ENCODE data around the gene CDKN2AIPNL. TPM values are rescaled to one million over a fixed set of nuclear protein-coding genes. Genes with fewer than 3 reads are reported as not detected.

The CDKN2AIPNL gene
- total RNA-seq, 1 donor = 17.4 TPM

- Histone ChIP-seq H3K36me3 (ENCODE audit: insufficient read depth, low read length) (no peaks in the 10 kb centered on the region), H3K4me2 (ENCODE audit: insufficient read depth, low read length) (peak overlapping the region; percentile 97), H2AFZ (ENCODE audit: low read length) (peak overlapping the region; percentile 80), H3K4me1 (ENCODE audit: insufficient read depth, low read length) (peaks cover 9% of the 10 kb centered on the region), H3K79me2 (ENCODE audit: insufficient read depth, low read length) (peaks cover 31% of the 10 kb centered on the region), H3K4me3 (ENCODE audit: insufficient read depth, low read length) (peak overlapping the region; percentile 93), H3K27ac (ENCODE audit: low read depth, low read length) (peak overlapping the region; percentile 77), H4K20me1 (ENCODE audit: insufficient read depth, low read length) (no peaks in the 10 kb centered on the region), H3K27me3 (ENCODE audit: insufficient read depth, low read length) (no peaks in the 10 kb centered on the region), H3K9me3 (ENCODE audit: low read depth, low read length) (no peaks in the 10 kb centered on the region)
- no peak for DNase-seq (ENCODE audit: insufficient read length, low spot score, missing footprints)
- TF ChIP-seq, protein P1, sequence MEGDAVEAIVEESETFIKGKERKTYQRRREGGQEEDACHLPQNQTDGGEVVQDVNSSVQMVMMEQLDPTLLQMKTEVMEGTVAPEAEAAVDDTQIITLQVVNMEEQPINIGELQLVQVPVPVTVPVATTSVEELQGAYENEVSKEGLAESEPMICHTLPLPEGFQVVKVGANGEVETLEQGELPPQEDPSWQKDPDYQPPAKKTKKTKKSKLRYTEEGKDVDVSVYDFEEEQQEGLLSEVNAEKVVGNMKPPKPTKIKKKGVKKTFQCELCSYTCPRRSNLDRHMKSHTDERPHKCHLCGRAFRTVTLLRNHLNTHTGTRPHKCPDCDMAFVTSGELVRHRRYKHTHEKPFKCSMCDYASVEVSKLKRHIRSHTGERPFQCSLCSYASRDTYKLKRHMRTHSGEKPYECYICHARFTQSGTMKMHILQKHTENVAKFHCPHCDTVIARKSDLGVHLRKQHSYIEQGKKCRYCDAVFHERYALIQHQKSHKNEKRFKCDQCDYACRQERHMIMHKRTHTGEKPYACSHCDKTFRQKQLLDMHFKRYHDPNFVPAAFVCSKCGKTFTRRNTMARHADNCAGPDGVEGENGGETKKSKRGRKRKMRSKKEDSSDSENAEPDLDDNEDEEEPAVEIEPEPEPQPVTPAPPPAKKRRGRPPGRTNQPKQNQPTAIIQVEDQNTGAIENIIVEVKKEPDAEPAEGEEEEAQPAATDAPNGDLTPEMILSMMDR (IDR thresholded peaks at IDR 0.05; ENCODE audit: extremely low read depth, low read depth, low read length) = no peak
These were observed 494 bp downstream of the CDKN2AIPNL start for GRCh38 chr5:134411228-134411545.

GRCh38 chr5:134410822-134411221 is 859 bp downstream of the CDKN2AIPNL start:
- H2AFZ ChIP-seq (ENCODE audit: low read length) = no peak overlapping the region
- H3K27ac ChIP-seq (ENCODE audit: low read depth, low read length) = peak overlapping the region; percentile 77
- no peak for DNase-seq (ENCODE audit: insufficient read length, low spot score, missing footprints)
- no peaks in the 10 kb centered on the region for H3K9me3 ChIP-seq (ENCODE audit: low read depth, low read length)
- peaks cover 4% of the 10 kb centered on the region for H3K36me3 ChIP-seq (ENCODE audit: insufficient read depth, low read length)
- H3K4me2 ChIP-seq (ENCODE audit: insufficient read depth, low read length) = peak overlapping the region; percentile 97
- H4K20me1 ChIP-seq (ENCODE audit: insufficient read depth, low read length) = no peaks in the 10 kb centered on the region
- TF ChIP-seq, protein P1 (IDR thresholded peaks at IDR 0.05; ENCODE audit: extremely low read depth, low read depth, low read length) = no peak
- no peaks in the 10 kb centered on the region for H3K27me3 ChIP-seq (ENCODE audit: insufficient read depth, low read length)
- H3K4me3 ChIP-seq (ENCODE audit: insufficient read depth, low read length) = peak overlapping the region; percentile 93
- H3K4me1 ChIP-seq (ENCODE audit: insufficient read depth, low read length) = peaks cover 9% of the 10 kb centered on the region
- peaks cover 31% of the 10 kb centered on the region for H3K79me2 ChIP-seq (ENCODE audit: insufficient read depth, low read length)

GRCh38 chr5:134409321-134409720 is 2.4 kb downstream of the CDKN2AIPNL start:
- Histone ChIP-seq H2AFZ (ENCODE audit: low read length) (no peak overlapping the region), H3K27me3 (ENCODE audit: insufficient read depth, low read length) (no peaks in the 10 kb centered on the region), H3K4me1 (ENCODE audit: insufficient read depth, low read length) (peaks cover 9% of the 10 kb centered on the region), H4K20me1 (ENCODE audit: insufficient read depth, low read length) (no peaks in the 10 kb centered on the region), H3K4me2 (ENCODE audit: insufficient read depth, low read length) (no peak overlapping the region), H3K9me3 (ENCODE audit: low read depth, low read length) (no peaks in the 10 kb centered on the region), H3K27ac (ENCODE audit: low read depth, low read length) (no peak overlapping the region), H3K4me3 (ENCODE audit: insufficient read depth, low read length) (no peak overlapping the region), H3K79me2 (ENCODE audit: insufficient read depth, low read length) (peaks cover 31% of the 10 kb centered on the region), H3K36me3 (ENCODE audit: insufficient read depth, low read length) (peaks cover 6% of the 10 kb centered on the region)
- DNase-seq (ENCODE audit: insufficient read length, low spot score, missing footprints) = no peak
- TF ChIP-seq, protein P1 (IDR thresholded peaks at IDR 0.05; ENCODE audit: extremely low read depth, low read depth, low read length) = no peak

- Histone ChIP-seq H4K20me1 (ENCODE audit: insufficient read depth, low read length) (no peaks in the 10 kb centered on the region), H3K27me3 (ENCODE audit: insufficient read depth, low read length) (no peaks in the 10 kb centered on the region), H2AFZ (ENCODE audit: low read length) (no peak overlapping the region), H3K4me2 (ENCODE audit: insufficient read depth, low read length) (no peak overlapping the region), H3K9me3 (ENCODE audit: low read depth, low read length) (no peaks in the 10 kb centered on the region), H3K4me1 (ENCODE audit: insufficient read depth, low read length) (peaks cover 9% of the 10 kb centered on the region), H3K36me3 (ENCODE audit: insufficient read depth, low read length) (peaks cover 6% of the 10 kb centered on the region), H3K79me2 (ENCODE audit: insufficient read depth, low read length) (peaks cover 24% of the 10 kb centered on the region), H3K27ac (ENCODE audit: low read depth, low read length) (no peak overlapping the region), H3K4me3 (ENCODE audit: insufficient read depth, low read length) (no peak overlapping the region)
- TF ChIP-seq, protein P1 (IDR thresholded peaks at IDR 0.05; ENCODE audit: extremely low read depth, low read depth, low read length) = no peak
- DNase-seq (ENCODE audit: insufficient read length, low spot score, missing footprints) = no peak
These were observed 5.3 kb downstream of the CDKN2AIPNL start for GRCh38 chr5:134406390-134406789.

All from osteoblast (primary cell).